ENCODE results near the gene CPSF4. TPM values are rescaled to one million over a fixed set of nuclear protein-coding genes. Genes with fewer than 3 reads are reported as not detected.

The CPSF4 gene
- total RNA-seq, 1 donor from 2014 or later, result 72.1 TPM

GRCh38 chr7:99455874-99456273, 17.1 kb downstream of the CPSF4 start:
- Mint-ChIP-seq H3K27me3 (ENCODE audit: insufficient read depth, low read depth) (peaks cover 3% of the 10 kb centered on the region), H3K36me3 (peaks cover 39% of the 10 kb centered on the region), H3K4me3 (no peak overlapping the region), H3K27ac (no peak overlapping the region), H3K9me3 (no peaks in the 10 kb centered on the region), H3K4me1 (peaks cover 4% of the 10 kb centered on the region)
- no peak for TF ChIP-seq EZH2phosphoT487 (IDR thresholded peaks at IDR 0.05)
- Histone ChIP-seq H3K4me1 (no peaks in the 10 kb centered on the region), H2AFZ (replicated peaks) (no peak overlapping the region), H3K36me3 (no peaks in the 10 kb centered on the region), H3K27ac (no peak overlapping the region), H3K9me3 (ENCODE audit: low read depth) (no peaks in the 10 kb centered on the region), H3K4me3 (no peak overlapping the region), H3F3A (ENCODE audit: low read depth) (peaks cover 41% of the 10 kb centered on the region), H3K9ac (no peak overlapping the region), H3K79me2 (ENCODE audit: low read depth) (peaks cover 33% of the 10 kb centered on the region), H3K27me3 (no peaks in the 10 kb centered on the region), H3K4me2 (no peak overlapping the region), H4K20me1 (ENCODE audit: low read depth) (peaks cover 7% of the 10 kb centered on the region)
- DNase-seq (ENCODE audit: low spot score), result no peak

GRCh38 chr7:99456288-99456687, 17.5 kb downstream of the CPSF4 start:
- H3K36me3 Mint-ChIP-seq, result peaks cover 35% of the 10 kb centered on the region
- H3K27ac Mint-ChIP-seq, result no peak overlapping the region
- Histone ChIP-seq H2AFZ (replicated peaks) (no peak overlapping the region), H3K4me1 (no peaks in the 10 kb centered on the region), H3K4me2 (no peak overlapping the region), H3K79me2 (ENCODE audit: low read depth) (peaks cover 37% of the 10 kb centered on the region), H3K36me3 (no peaks in the 10 kb centered on the region), H3K9me3 (ENCODE audit: low read depth) (no peaks in the 10 kb centered on the region), H4K20me1 (ENCODE audit: low read depth) (peaks cover 7% of the 10 kb centered on the region), H3K4me3 (no peak overlapping the region), H3F3A (ENCODE audit: low read depth) (peaks cover 41% of the 10 kb centered on the region), H3K9ac (no peak overlapping the region), H3K27me3 (no peaks in the 10 kb centered on the region), H3K27ac (no peak overlapping the region)
- no peak for TF ChIP-seq EZH2 (IDR thresholded peaks at IDR 0.05)
- TF ChIP-seq EZH2phosphoT487 (IDR thresholded peaks at IDR 0.05), result no peak
- TF ChIP-seq CTCF (IDR thresholded peaks at IDR 0.05), result no peak
- DNase-seq (ENCODE audit: low spot score), result no peak
- H3K4me3 Mint-ChIP-seq, result no peak overlapping the region
- no peaks in the 10 kb centered on the region for H3K9me3 Mint-ChIP-seq
- peaks cover 4% of the 10 kb centered on the region for H3K4me1 Mint-ChIP-seq
- H3K27me3 Mint-ChIP-seq (ENCODE audit: insufficient read depth, low read depth), result peaks cover 3% of the 10 kb centered on the region

GRCh38 chr7:99457050-99457649, 18.4 kb downstream of the CPSF4 start:
- no peak overlapping the region for H3K27ac Mint-ChIP-seq
- H2AFZ ChIP-seq (replicated peaks), result no peak overlapping the region
- H3K9me3 Mint-ChIP-seq, result no peaks in the 10 kb centered on the region
- H3K27ac ChIP-seq, result peak overlapping the region; percentile 37
- peaks cover 44% of the 10 kb centered on the region for H3F3A ChIP-seq (ENCODE audit: low read depth)
- H3K4me3 Mint-ChIP-seq, result no peak overlapping the region
- no peak overlapping the region for H3K9ac ChIP-seq
- H3K36me3 ChIP-seq, result no peaks in the 10 kb centered on the region
- H3K4me1 Mint-ChIP-seq, result peaks cover 4% of the 10 kb centered on the region
- TF ChIP-seq EZH2phosphoT487 (IDR thresholded peaks at IDR 0.05) (no peak), EZH2 (IDR thresholded peaks at IDR 0.05) (no peak), CTCF (IDR thresholded peaks at IDR 0.05) (no peak)
- no peaks in the 10 kb centered on the region for H3K4me1 ChIP-seq
- no peaks in the 10 kb centered on the region for H3K9me3 ChIP-seq (ENCODE audit: low read depth)
- H3K27me3 Mint-ChIP-seq (ENCODE audit: insufficient read depth, low read depth), result peaks cover 3% of the 10 kb centered on the region
- H3K79me2 ChIP-seq (ENCODE audit: low read depth), result peaks cover 46% of the 10 kb centered on the region
- no peak for DNase-seq (ENCODE audit: low spot score)
- peaks cover 6% of the 10 kb centered on the region for H4K20me1 ChIP-seq (ENCODE audit: low read depth)
- H3K4me2 ChIP-seq, result no peak overlapping the region
- H3K4me3 ChIP-seq, result no peak overlapping the region
- no peaks in the 10 kb centered on the region for H3K27me3 ChIP-seq
- peaks cover 35% of the 10 kb centered on the region for H3K36me3 Mint-ChIP-seq

- Histone ChIP-seq H3K27ac (peak overlapping the region; percentile 37), H3F3A (ENCODE audit: low read depth) (peaks cover 44% of the 10 kb centered on the region), H3K79me2 (ENCODE audit: low read depth) (peaks cover 53% of the 10 kb centered on the region), H3K9ac (no peak overlapping the region), H3K4me2 (no peak overlapping the region), H2AFZ (replicated peaks) (no peak overlapping the region), H4K20me1 (ENCODE audit: low read depth) (peaks cover 4% of the 10 kb centered on the region), H3K4me1 (no peaks in the 10 kb centered on the region), H3K9me3 (ENCODE audit: low read depth) (no peaks in the 10 kb centered on the region), H3K4me3 (no peak overlapping the region), H3K36me3 (no peaks in the 10 kb centered on the region), H3K27me3 (no peaks in the 10 kb centered on the region)
- TF ChIP-seq EZH2phosphoT487 (IDR thresholded peaks at IDR 0.05) (no peak), EZH2 (IDR thresholded peaks at IDR 0.05) (no peak), CTCF (IDR thresholded peaks at IDR 0.05) (no peak)
- H3K36me3 Mint-ChIP-seq, result peaks cover 38% of the 10 kb centered on the region
- H3K4me3 Mint-ChIP-seq, result no peak overlapping the region
- H3K27ac Mint-ChIP-seq, result peak overlapping the region; percentile 46
- H3K4me1 Mint-ChIP-seq, result peaks cover 4% of the 10 kb centered on the region
- H3K9me3 Mint-ChIP-seq, result no peaks in the 10 kb centered on the region
- DNase-seq (ENCODE audit: low spot score), result no peak
- peaks cover 3% of the 10 kb centered on the region for H3K27me3 Mint-ChIP-seq (ENCODE audit: insufficient read depth, low read depth)
Measured at GRCh38 chr7:99457650-99458493, 19.1 kb downstream of the CPSF4 start.
